Measurements from ENCODE around the gene RHOBTB3.

DNA sequence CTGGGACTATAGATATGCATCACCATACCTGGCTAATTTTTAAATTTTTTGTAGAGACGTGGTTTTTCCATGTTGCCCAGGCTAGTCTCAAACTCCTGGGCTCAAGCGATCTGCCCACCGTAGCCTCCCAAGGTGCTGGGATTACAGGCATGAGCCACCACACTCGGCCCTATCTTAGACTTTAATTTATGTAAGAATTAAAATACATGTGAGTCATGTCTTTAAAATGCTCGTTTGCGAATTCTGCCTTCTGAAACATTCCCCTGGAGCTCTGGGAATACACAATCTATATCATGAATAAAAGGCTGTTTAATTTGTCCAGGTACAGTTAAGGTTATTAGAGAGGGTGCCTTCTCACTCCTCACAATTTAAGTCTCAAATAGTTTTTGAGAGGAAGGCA is 32.8 kb downstream of the RHOBTB3 start:
- TF ChIP-seq, protein P1, sequence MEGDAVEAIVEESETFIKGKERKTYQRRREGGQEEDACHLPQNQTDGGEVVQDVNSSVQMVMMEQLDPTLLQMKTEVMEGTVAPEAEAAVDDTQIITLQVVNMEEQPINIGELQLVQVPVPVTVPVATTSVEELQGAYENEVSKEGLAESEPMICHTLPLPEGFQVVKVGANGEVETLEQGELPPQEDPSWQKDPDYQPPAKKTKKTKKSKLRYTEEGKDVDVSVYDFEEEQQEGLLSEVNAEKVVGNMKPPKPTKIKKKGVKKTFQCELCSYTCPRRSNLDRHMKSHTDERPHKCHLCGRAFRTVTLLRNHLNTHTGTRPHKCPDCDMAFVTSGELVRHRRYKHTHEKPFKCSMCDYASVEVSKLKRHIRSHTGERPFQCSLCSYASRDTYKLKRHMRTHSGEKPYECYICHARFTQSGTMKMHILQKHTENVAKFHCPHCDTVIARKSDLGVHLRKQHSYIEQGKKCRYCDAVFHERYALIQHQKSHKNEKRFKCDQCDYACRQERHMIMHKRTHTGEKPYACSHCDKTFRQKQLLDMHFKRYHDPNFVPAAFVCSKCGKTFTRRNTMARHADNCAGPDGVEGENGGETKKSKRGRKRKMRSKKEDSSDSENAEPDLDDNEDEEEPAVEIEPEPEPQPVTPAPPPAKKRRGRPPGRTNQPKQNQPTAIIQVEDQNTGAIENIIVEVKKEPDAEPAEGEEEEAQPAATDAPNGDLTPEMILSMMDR (IDR thresholded peaks at IDR 0.05; ENCODE audit: insufficient read depth, low read length): no peak
- TF ChIP-seq, protein P2, sequence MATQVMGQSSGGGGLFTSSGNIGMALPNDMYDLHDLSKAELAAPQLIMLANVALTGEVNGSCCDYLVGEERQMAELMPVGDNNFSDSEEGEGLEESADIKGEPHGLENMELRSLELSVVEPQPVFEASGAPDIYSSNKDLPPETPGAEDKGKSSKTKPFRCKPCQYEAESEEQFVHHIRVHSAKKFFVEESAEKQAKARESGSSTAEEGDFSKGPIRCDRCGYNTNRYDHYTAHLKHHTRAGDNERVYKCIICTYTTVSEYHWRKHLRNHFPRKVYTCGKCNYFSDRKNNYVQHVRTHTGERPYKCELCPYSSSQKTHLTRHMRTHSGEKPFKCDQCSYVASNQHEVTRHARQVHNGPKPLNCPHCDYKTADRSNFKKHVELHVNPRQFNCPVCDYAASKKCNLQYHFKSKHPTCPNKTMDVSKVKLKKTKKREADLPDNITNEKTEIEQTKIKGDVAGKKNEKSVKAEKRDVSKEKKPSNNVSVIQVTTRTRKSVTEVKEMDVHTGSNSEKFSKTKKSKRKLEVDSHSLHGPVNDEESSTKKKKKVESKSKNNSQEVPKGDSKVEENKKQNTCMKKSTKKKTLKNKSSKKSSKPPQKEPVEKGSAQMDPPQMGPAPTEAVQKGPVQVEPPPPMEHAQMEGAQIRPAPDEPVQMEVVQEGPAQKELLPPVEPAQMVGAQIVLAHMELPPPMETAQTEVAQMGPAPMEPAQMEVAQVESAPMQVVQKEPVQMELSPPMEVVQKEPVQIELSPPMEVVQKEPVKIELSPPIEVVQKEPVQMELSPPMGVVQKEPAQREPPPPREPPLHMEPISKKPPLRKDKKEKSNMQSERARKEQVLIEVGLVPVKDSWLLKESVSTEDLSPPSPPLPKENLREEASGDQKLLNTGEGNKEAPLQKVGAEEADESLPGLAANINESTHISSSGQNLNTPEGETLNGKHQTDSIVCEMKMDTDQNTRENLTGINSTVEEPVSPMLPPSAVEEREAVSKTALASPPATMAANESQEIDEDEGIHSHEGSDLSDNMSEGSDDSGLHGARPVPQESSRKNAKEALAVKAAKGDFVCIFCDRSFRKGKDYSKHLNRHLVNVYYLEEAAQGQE (IDR thresholded peaks at IDR 0.05; ENCODE audit: insufficient replicate concordance, low read depth): no peak
- TF ChIP-seq POLR2AphosphoS5 (IDR thresholded peaks at IDR 0.05; ENCODE audit: low read depth): no peak
- TF ChIP-seq SPI1 (IDR thresholded peaks at IDR 0.05; ENCODE audit: borderline replicate concordance, low read depth): no peak
